ENCODE data around the gene ZRANB3.

DNA sequence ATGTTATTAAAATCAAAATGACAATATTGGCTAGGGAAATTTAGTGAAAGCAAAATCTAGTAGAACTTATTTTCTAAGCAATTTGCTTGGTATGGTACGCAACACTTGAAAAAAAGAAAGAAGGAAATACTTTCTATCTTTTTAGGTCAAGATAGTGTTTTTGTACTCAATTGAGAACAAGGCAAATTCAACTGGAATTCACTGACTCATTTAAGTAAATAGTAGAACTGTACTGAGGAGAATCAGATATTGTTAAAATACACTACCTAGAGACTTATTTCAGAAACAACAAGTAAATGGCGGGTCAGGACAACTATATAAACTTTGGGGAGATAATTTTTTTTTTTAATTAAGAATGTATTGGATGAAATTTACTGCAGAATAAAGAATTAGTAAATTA, 18.9 kb downstream of the ZRANB3 start:
- TF ChIP-seq YY1 (IDR thresholded peaks at IDR 0.05; ENCODE audit: insufficient read depth, insufficient read length) (no peak), ZNF274 (IDR thresholded peaks at IDR 0.05; ENCODE audit: low read depth, low read length) (no peak), SUZ12 (IDR thresholded peaks at IDR 0.05; ENCODE audit: extremely low read depth, insufficient read depth, insufficient read length) (no peak)

All from NT2/D1 (cell line).